PFSK-1 (cell line): ENCODE results near the gene SOD1.
A peak's percentile ranks its signal among the peaks of the same experiment; 100 is the strongest.

Source experiments
- FOXP2 ChIP-seq: optimal IDR thresholded peaks from 2 replicates; pipeline ENCODE3; 2011; ENCODE audit warnings: borderline replicate concordance, control low read depth, inconsistent platforms; ENCODE audit not compliant: insufficient read depth; ENCODE audit errors: extremely low read length, extremely low read depth
- POLR2AphosphoS5 ChIP-seq: IDR thresholded peaks from 2 replicates; pipeline ENCODE4 v1.6.1; 2012; ENCODE audit warnings: low read depth, mild to moderate bottlenecking, control low read depth, low read length, moderate library complexity
- SIN3A ChIP-seq: IDR thresholded peaks from 2 replicates; pipeline ENCODE4 v1.6.1; 2012; ENCODE audit warnings: mild to moderate bottlenecking, low read length, moderate library complexity, borderline replicate concordance; ENCODE audit not compliant: insufficient read depth
- TAF1 ChIP-seq: IDR thresholded peaks from 2 replicates; pipeline ENCODE4 v1.6.1; 2012; ENCODE audit warnings: low read length, control low read depth, borderline replicate concordance; ENCODE audit not compliant: insufficient read depth
- TF ChIP-seq, protein P1 (sequence below), 2 experiments: IDR thresholded peaks; 2 replicates each; pipeline versions ENCODE4 v1.6.1 to v1.8.0; 2011 to 2012; ENCODE audit warnings: low read depth in 2 of 2, low read length in 2 of 2, control low read depth in 1 of 2, inconsistent platforms in 1 of 2, mild to moderate bottlenecking in 1 of 2, moderate library complexity in 1 of 2; ENCODE audit not compliant: insufficient read depth in 1 of 2

The SOD1 gene

DNA sequence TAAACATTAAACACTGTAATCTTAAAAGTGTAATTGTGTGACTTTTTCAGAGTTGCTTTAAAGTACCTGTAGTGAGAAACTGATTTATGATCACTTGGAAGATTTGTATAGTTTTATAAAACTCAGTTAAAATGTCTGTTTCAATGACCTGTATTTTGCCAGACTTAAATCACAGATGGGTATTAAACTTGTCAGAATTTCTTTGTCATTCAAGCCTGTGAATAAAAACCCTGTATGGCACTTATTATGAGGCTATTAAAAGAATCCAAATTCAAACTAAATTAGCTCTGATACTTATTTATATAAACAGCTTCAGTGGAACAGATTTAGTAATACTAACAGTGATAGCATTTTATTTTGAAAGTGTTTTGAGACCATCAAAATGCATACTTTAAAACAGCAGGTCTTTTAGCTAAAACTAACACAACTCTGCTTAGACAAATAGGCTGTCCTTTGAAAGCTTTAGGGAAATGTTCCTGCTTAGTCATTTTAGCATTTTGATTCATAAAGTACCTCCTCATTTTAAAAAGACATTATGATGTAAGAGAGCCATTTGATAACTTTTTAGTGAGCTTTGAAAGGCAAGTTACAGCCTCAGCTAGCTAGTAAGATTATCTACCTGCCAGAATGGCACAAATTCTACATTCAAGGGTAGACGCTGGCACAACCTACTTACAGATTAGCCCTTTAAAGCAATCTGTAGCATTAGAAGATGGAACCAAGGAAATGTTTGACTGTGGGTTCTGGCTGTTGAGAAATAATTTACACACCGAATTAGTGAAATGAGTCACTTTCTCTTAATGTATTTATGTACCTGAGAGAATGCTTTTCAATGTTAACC lies 9.4 kb downstream of the SOD1 start:
- TF ChIP-seq POLR2AphosphoS5 (peak; percentile 27; the same call in 1 of the 2 replicates), SIN3A (no peak)

DNA sequence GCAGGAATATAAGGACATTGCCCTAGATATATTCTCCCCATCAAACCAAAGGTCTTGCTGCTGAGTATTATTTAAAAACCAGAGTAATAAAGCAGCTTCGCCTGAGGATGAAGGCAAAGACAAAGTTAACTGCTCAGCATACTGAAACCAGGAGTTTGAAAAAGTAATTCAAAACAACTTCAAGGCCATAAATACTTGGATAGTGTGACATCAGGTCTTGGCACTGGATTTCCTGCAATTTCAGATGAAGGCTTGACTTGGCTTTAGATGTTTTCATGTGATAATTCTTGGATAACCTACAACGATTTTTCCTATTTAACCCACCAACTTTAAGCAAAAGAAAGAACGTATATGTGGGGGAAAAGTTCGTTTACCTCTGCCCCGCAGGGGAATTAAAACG lies 10.6 kb downstream of the SOD1 start:
- no peak; the same call in none of the 2 replicates for TF ChIP-seq POLR2AphosphoS5
- TF ChIP-seq FOXP2 = no peak
- TF ChIP-seq, protein P1, sequence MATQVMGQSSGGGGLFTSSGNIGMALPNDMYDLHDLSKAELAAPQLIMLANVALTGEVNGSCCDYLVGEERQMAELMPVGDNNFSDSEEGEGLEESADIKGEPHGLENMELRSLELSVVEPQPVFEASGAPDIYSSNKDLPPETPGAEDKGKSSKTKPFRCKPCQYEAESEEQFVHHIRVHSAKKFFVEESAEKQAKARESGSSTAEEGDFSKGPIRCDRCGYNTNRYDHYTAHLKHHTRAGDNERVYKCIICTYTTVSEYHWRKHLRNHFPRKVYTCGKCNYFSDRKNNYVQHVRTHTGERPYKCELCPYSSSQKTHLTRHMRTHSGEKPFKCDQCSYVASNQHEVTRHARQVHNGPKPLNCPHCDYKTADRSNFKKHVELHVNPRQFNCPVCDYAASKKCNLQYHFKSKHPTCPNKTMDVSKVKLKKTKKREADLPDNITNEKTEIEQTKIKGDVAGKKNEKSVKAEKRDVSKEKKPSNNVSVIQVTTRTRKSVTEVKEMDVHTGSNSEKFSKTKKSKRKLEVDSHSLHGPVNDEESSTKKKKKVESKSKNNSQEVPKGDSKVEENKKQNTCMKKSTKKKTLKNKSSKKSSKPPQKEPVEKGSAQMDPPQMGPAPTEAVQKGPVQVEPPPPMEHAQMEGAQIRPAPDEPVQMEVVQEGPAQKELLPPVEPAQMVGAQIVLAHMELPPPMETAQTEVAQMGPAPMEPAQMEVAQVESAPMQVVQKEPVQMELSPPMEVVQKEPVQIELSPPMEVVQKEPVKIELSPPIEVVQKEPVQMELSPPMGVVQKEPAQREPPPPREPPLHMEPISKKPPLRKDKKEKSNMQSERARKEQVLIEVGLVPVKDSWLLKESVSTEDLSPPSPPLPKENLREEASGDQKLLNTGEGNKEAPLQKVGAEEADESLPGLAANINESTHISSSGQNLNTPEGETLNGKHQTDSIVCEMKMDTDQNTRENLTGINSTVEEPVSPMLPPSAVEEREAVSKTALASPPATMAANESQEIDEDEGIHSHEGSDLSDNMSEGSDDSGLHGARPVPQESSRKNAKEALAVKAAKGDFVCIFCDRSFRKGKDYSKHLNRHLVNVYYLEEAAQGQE (IDR thresholded peaks at IDR 0.05; ENCODE audit: insufficient read depth in 1 of 2, low read depth in 2 of 2, low read length in 2 of 2) = no peak
- no peak for TF ChIP-seq SIN3A
- TF ChIP-seq TAF1 = no peak

DNA sequence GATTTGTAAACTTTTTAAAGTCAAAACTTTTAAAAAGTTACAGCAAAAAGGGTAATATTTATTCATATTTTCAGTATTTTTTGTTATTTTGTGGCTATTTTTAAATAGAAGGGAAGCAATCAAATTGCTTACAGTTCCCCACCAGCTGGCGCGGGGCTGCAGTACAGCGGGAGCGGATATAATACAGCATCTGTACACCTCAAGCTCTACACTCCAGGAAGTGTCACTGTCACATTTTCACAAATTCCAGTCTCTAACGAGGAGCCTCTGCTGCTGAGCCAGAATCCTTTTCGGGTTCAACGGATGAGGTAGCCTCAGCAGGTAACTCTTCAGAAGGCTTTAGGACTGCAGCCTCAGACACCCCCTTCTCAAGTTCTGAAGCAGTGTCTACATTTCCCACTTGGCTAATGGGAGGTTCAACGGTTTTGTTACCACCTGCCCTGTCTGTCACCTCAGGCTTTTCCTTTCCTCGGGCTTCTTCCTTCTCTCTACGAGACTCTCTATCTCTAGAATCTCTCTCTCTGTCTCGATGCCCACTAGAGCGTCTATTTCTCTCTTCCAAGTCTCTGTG lies 11.7 kb downstream of the SOD1 start:
- peak; percentile 45; the same call in 1 of the 2 replicates for TF ChIP-seq POLR2AphosphoS5
- TF ChIP-seq, protein P1 (IDR thresholded peaks at IDR 0.05; ENCODE audit: insufficient read depth in 1 of 2, low read depth in 2 of 2, low read length in 2 of 2) = no peak

DNA sequence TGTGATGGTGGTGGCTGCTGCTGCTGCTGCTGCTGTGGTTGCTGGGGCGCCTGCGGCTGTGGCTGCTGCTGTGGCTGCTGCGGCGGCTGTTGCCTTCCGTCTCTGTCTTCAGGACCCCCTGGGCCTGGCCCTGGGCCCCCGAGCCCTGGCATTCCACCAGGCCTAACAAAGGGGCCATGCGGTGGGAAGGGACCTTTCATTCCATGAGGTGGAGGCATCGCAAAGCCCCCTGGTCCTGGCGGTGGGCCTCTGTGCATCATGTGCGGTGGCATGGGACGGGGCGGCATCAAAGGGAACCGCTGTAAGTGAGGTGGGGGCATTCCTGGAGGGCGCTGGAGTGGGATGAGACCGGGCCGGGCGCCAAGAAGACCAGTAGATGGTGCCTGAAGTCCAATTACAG lies 12.4 kb downstream of the SOD1 start:
- TF ChIP-seq FOXP2 = no peak
- TF ChIP-seq POLR2AphosphoS5 = no peak
- TF ChIP-seq, protein P1 (IDR thresholded peaks at IDR 0.05; ENCODE audit: insufficient read depth in 1 of 2, low read depth in 2 of 2, low read length in 2 of 2) = no peak
- no peak for TF ChIP-seq TAF1
- TF ChIP-seq SIN3A = no peak

DNA sequence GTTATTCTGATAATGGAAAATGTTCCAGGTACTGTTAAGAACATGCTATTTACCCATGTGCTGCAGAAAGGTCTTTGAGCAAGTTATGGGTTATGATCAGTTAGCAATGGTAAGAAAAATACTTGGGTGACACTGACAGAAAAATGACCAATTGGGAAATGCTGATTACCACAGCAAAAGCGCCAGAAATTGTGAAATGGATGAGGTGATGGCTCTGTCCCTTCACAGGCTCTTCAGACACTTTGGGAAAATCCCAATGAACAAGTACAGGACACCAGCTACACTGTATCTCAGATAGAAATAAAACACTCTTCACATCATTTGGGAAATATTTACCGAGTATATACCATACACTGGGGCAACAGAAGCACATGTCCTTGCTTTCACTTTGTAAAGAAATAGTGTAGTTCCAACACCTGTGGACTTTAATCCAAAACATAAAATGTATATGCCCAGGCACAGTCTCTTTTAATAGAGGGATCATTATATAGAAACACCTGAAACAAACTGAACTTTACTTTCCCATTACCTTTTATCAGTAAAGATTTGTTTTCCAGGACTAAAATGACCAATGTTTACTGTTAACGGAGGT lies 13.9 kb downstream of the SOD1 start:
- TF ChIP-seq FOXP2 (no peak), POLR2AphosphoS5 (no peak), SIN3A (no peak)

DNA sequence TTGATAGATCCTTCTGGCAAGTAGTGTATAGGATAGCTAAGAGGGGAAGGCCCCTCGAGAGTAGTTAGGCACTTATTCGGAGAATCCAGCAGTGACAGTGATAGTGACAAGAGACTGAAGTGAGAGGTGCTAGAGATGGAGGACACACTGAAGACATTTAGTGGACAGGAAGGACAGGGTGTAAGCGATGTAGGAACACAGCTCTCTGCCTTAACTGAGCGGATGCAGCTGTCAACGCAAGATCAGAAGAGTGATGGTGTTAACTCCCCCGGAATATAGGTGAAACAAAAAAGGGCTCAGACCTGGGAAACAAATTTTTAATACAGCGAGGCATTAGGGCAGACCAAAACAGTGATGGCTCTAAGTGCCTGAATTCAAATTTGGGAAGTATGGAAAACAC lies 15.8 kb downstream of the SOD1 start:
- TF ChIP-seq FOXP2 (no peak), POLR2AphosphoS5 (0 out of 2 replicates have a peak, but pooled peaks have one; percentile 32)
